ENCODE results near the gene CTCF. TPM values are rescaled to one million over a fixed set of nuclear protein-coding genes. Genes with fewer than 3 reads are reported as not detected.
A peak's percentile ranks its signal among the peaks of the same experiment; 100 is the strongest.

CTCF gene
- total and polyA plus RNA-seq, 9 donors: 27.4 to 52.3 (median 41.9) TPM

GRCh38 chr16:67663877-67664222 is 101.5 kb downstream of the CTCF start:
- Histone ChIP-seq H3K27me3 (ENCODE audit: control insufficient read depth, insufficient read depth, low read length) (no peaks in the 10 kb centered on the region), H3K4me1 (ENCODE audit: control insufficient read depth, insufficient read depth, low read length) (peaks cover 44% of the 10 kb centered on the region), H3K27ac (ENCODE audit: low read length) (no peak overlapping the region), H3K9me3 (replicated peaks; ENCODE audit: control insufficient read depth, low read depth, low read length) (no peaks in the 10 kb centered on the region), H3K36me3 (ENCODE audit: control insufficient read depth, insufficient read depth, low read length) (peaks cover 21% of the 10 kb centered on the region), H3K4me3 (ENCODE audit: low read length) (no peak overlapping the region)
- 86% methylated on average over 5 of the region's 6 CpGs for WGBS (ENCODE audit: insufficient coverage)
- no peak for DNase-seq

GRCh38 chr16:67664258-67664657 is 101.9 kb downstream of the CTCF start:
- H3K36me3 ChIP-seq (ENCODE audit: control insufficient read depth, insufficient read depth, low read length): peaks cover 20% of the 10 kb centered on the region
- H3K4me3 ChIP-seq (ENCODE audit: low read length): no peak overlapping the region
- no peaks in the 10 kb centered on the region for H3K27me3 ChIP-seq (ENCODE audit: control insufficient read depth, insufficient read depth, low read length)
- no peak overlapping the region for H3K27ac ChIP-seq (ENCODE audit: low read length)
- H3K4me1 ChIP-seq (ENCODE audit: control insufficient read depth, insufficient read depth, low read length): peaks cover 40% of the 10 kb centered on the region
- WGBS (ENCODE audit: insufficient coverage): 45% methylated on average over 4 of the region's 4 CpGs
- no peaks in the 10 kb centered on the region for H3K9me3 ChIP-seq (replicated peaks; ENCODE audit: control insufficient read depth, low read depth, low read length)
- peak; percentile 43 for DNase-seq

- 91% methylated on average over 7 of the region's 7 CpGs for WGBS (ENCODE audit: insufficient coverage)
- no peak for DNase-seq
- no peak overlapping the region for H3K27ac ChIP-seq (ENCODE audit: low read length)
These were observed 102.5 kb downstream of the CTCF start for GRCh38 chr16:67664871-67665270.

GRCh38 chr16:67665598-67665997 is 103.3 kb downstream of the CTCF start:
- no peaks in the 10 kb centered on the region for H3K27me3 ChIP-seq (ENCODE audit: control insufficient read depth, insufficient read depth, low read length)
- peak overlapping the region; percentile 67 for H3K4me3 ChIP-seq (ENCODE audit: low read length)
- H3K36me3 ChIP-seq (ENCODE audit: control insufficient read depth, insufficient read depth, low read length): peaks cover 20% of the 10 kb centered on the region
- DNase-seq: no peak
- H3K4me1 ChIP-seq (ENCODE audit: control insufficient read depth, insufficient read depth, low read length): peaks cover 34% of the 10 kb centered on the region
- no peaks in the 10 kb centered on the region for H3K9me3 ChIP-seq (replicated peaks; ENCODE audit: control insufficient read depth, low read depth, low read length)
- H3K27ac ChIP-seq (ENCODE audit: low read length): no peak overlapping the region
- WGBS (ENCODE audit: insufficient coverage): 83% methylated on average over 1 of the region's 5 CpGs

More at GRCh38 chr16:67664871-67665270, 102.5 kb downstream of the CTCF start:
- H3K27me3 ChIP-seq (ENCODE audit: control insufficient read depth, insufficient read depth, low read length): no peaks in the 10 kb centered on the region
- peaks cover 34% of the 10 kb centered on the region for H3K4me1 ChIP-seq (ENCODE audit: control insufficient read depth, insufficient read depth, low read length)
- no peak overlapping the region for H3K4me3 ChIP-seq (ENCODE audit: low read length)
- H3K36me3 ChIP-seq (ENCODE audit: control insufficient read depth, insufficient read depth, low read length): peaks cover 20% of the 10 kb centered on the region
- H3K9me3 ChIP-seq (replicated peaks; ENCODE audit: control insufficient read depth, low read depth, low read length): no peaks in the 10 kb centered on the region

- peaks cover 32% of the 10 kb centered on the region for H3K4me1 ChIP-seq (ENCODE audit: control insufficient read depth, insufficient read depth, low read length)
- DNase-seq: peak; percentile 44
- H3K27ac ChIP-seq (ENCODE audit: low read length): no peak overlapping the region
- no peaks in the 10 kb centered on the region for H3K27me3 ChIP-seq (ENCODE audit: control insufficient read depth, insufficient read depth, low read length)
- H3K36me3 ChIP-seq (ENCODE audit: control insufficient read depth, insufficient read depth, low read length): peaks cover 20% of the 10 kb centered on the region
- peak overlapping the region; percentile 67 for H3K4me3 ChIP-seq (ENCODE audit: low read length)
- no peaks in the 10 kb centered on the region for H3K9me3 ChIP-seq (replicated peaks; ENCODE audit: control insufficient read depth, low read depth, low read length)
- WGBS (ENCODE audit: insufficient coverage): under 1% methylated on average over 44 of the region's 46 CpGs
These were observed 103.8 kb downstream of the CTCF start for GRCh38 chr16:67666032-67666551.

GRCh38 chr16:67666559-67667452 is 104.5 kb downstream of the CTCF start, which contains the start of the genes C16orf86 and ENKD1:
Gene C16orf86 (plus strand): TSS chr16:67666814. CDS start chr16:67666971, 157 bp downstream.
Gene ENKD1 (minus strand): TSS chr16:67666750. CDS start chr16:67666442, 308 bp downstream.
- DNase-seq: peak; percentile 89
- Histone ChIP-seq H3K27me3 (ENCODE audit: control insufficient read depth, insufficient read depth, low read length) (no peaks in the 10 kb centered on the region), H3K4me3 (ENCODE audit: low read length) (peak within 1 kb of the TSS; percentile 67), H3K4me1 (ENCODE audit: control insufficient read depth, insufficient read depth, low read length) (peaks cover 27% of the 10 kb centered on the region), H3K9me3 (replicated peaks; ENCODE audit: control insufficient read depth, low read depth, low read length) (no peaks in the 10 kb centered on the region), H3K36me3 (ENCODE audit: control insufficient read depth, insufficient read depth, low read length) (peaks cover 20% of the 10 kb centered on the region), H3K27ac (ENCODE audit: low read length) (peak within 1 kb of the TSS; percentile 81)
- WGBS (ENCODE audit: insufficient coverage): 6% methylated on average over 77 of the region's 78 CpGs

- H3K4me1 ChIP-seq (ENCODE audit: control insufficient read depth, insufficient read depth, low read length): peaks cover 27% of the 10 kb centered on the region
- H3K9me3 ChIP-seq (replicated peaks; ENCODE audit: control insufficient read depth, low read depth, low read length): no peaks in the 10 kb centered on the region
- peak overlapping the region; percentile 81 for H3K27ac ChIP-seq (ENCODE audit: low read length)
- no peak for DNase-seq
- peaks cover 19% of the 10 kb centered on the region for H3K36me3 ChIP-seq (ENCODE audit: control insufficient read depth, insufficient read depth, low read length)
- no peaks in the 10 kb centered on the region for H3K27me3 ChIP-seq (ENCODE audit: control insufficient read depth, insufficient read depth, low read length)
- H3K4me3 ChIP-seq (ENCODE audit: low read length): peak overlapping the region; percentile 67
- WGBS (ENCODE audit: insufficient coverage): 18% methylated on average over 5 of the region's 10 CpGs
These were observed 105.1 kb downstream of the CTCF start for GRCh38 chr16:67667453-67667816.

- H3K27ac ChIP-seq (ENCODE audit: low read length): peak overlapping the region; percentile 81
- no peak overlapping the region for H3K4me3 ChIP-seq (ENCODE audit: low read length)
- H3K4me1 ChIP-seq (ENCODE audit: control insufficient read depth, insufficient read depth, low read length): peaks cover 29% of the 10 kb centered on the region
- H3K36me3 ChIP-seq (ENCODE audit: control insufficient read depth, insufficient read depth, low read length): peaks cover 15% of the 10 kb centered on the region
- H3K9me3 ChIP-seq (replicated peaks; ENCODE audit: control insufficient read depth, low read depth, low read length): no peaks in the 10 kb centered on the region
- DNase-seq: peak; percentile 94
- H3K27me3 ChIP-seq (ENCODE audit: control insufficient read depth, insufficient read depth, low read length): no peaks in the 10 kb centered on the region
- WGBS (ENCODE audit: insufficient coverage): 7% methylated on average over 14 of the region's 18 CpGs
These were observed 105.6 kb downstream of the CTCF start for GRCh38 chr16:67667817-67668494.

GRCh38 chr16:67668495-67669157 is 106.3 kb downstream of the CTCF start:
- no peaks in the 10 kb centered on the region for H3K9me3 ChIP-seq (replicated peaks; ENCODE audit: control insufficient read depth, low read depth, low read length)
- H3K27ac ChIP-seq (ENCODE audit: low read length): no peak overlapping the region
- H3K4me1 ChIP-seq (ENCODE audit: control insufficient read depth, insufficient read depth, low read length): peaks cover 35% of the 10 kb centered on the region
- H3K27me3 ChIP-seq (ENCODE audit: control insufficient read depth, insufficient read depth, low read length): no peaks in the 10 kb centered on the region
- no peak for DNase-seq
- no peak overlapping the region for H3K4me3 ChIP-seq (ENCODE audit: low read length)
- WGBS (ENCODE audit: insufficient coverage): 95% methylated on average over 3 of the region's 6 CpGs
- peaks cover 8% of the 10 kb centered on the region for H3K36me3 ChIP-seq (ENCODE audit: control insufficient read depth, insufficient read depth, low read length)
